IMR-90 (cell line): ENCODE results near the gene MYH3. TPM values are rescaled to one million over a fixed set of nuclear protein-coding genes. Genes with fewer than 3 reads are reported as not detected.

ENCODE experiments used
- ATAC-seq: fragments of 200-7000 bp; cut with Tn5 transposase; 2 replicates; pipeline ENCODE4 v1.9.1; 2020; ENCODE audit warnings: low read depth, mild to moderate bottlenecking, moderate library complexity
- BruUV-seq: library from RNA; stranded (reverse); fragments of 400-500 nt; replicated peaks from 2 replicates; lab custom pipeline; 2021; lab: Mats Ljungman, UMichigan
- CTCF ChIA-PET: fragments of 300-600 bp; formaldehyde crosslinking; extraction: SDS; loops from one replicate; lab custom pipeline; 2021; ENCODE audit warnings: antibody characterized with exemption; lab: Yijun Ruan, JAX
- POLR2A ChIA-PET: fragments of 300-600 bp; sonication (Branson Sonifier 250); formaldehyde crosslinking; loops from one replicate; lab custom pipeline; 2022; ENCODE audit warnings: antibody characterized with exemption; ENCODE audit not compliant: unreplicated experiment; lab: Charles Lee
- DNase-seq: peaks from one replicate; pipeline ENCODE4 v3.0.0; 2013
- H2AFZ ChIP-seq: replicated peaks from 2 replicates; pipeline ENCODE3; 2013; ENCODE audit warnings: low read length, mild to moderate bottlenecking; ENCODE audit not compliant: poor library complexity
- H2AK5ac ChIP-seq: 2 replicates; pipeline ENCODE4 v1.6.1; 2013; ENCODE audit warnings: low read depth, low read length, inconsistent platforms
- H2AK9ac ChIP-seq: replicated peaks from 2 replicates; pipeline ENCODE3; 2013; ENCODE audit warnings: mild to moderate bottlenecking, low read depth, low read length, moderate library complexity; ENCODE audit not compliant: poor library complexity
- H2BK120ac ChIP-seq: 2 replicates; pipeline ENCODE4 v1.6.1; 2013; ENCODE audit warnings: low read depth, low read length, inconsistent platforms
- H2BK15ac ChIP-seq: 3 replicates; pipeline ENCODE4 v1.6.1; 2013; ENCODE audit warnings: low read depth, low read length, inconsistent platforms
- H2BK20ac ChIP-seq: 2 replicates; pipeline ENCODE4 v1.6.1; 2013; ENCODE audit warnings: low read depth, mild to moderate bottlenecking, inconsistent platforms, low read length, moderate library complexity
- H2BK5ac ChIP-seq: 2 replicates; pipeline ENCODE4 v1.6.1; 2013; ENCODE audit warnings: mild to moderate bottlenecking, low read depth, low read length, inconsistent platforms; ENCODE audit not compliant: poor library complexity, severe bottlenecking
- H3K14ac ChIP-seq: replicated peaks from 2 replicates; pipeline ENCODE4 v1.6.1; 2013; ENCODE audit warnings: low read depth, low read length, inconsistent platforms
- H3K18ac ChIP-seq: 2 replicates; pipeline ENCODE4 v1.6.1; 2013; ENCODE audit warnings: low read depth, low read length, control low read depth
- H3K23ac ChIP-seq: 2 replicates; pipeline ENCODE4 v1.6.1; 2013; ENCODE audit warnings: low read depth, low read length, inconsistent platforms
- H3K27ac ChIP-seq: 2 replicates; pipeline ENCODE4 v1.5.1; 2013; ENCODE audit warnings: mild to moderate bottlenecking, control low read depth, low read length; ENCODE audit not compliant: insufficient read depth
- H3K27me3 ChIP-seq: 2 replicates; pipeline ENCODE4 v1.6.1; 2013; ENCODE audit warnings: low read length; ENCODE audit not compliant: control insufficient read depth, insufficient read depth
- H3K36me3 ChIP-seq: 2 replicates; pipeline ENCODE4 v1.6.1; 2013; ENCODE audit warnings: low read length, mixed read lengths; ENCODE audit not compliant: control insufficient read depth, insufficient read depth
- H3K4ac ChIP-seq: 2 replicates; pipeline ENCODE4 v1.6.1; 2013; ENCODE audit warnings: low read depth, low read length, inconsistent platforms
- H3K4me1 ChIP-seq: 2 replicates; pipeline ENCODE4 v1.6.1; 2013; ENCODE audit warnings: low read length, mixed read lengths; ENCODE audit not compliant: control insufficient read depth, insufficient read depth
- H3K4me2 ChIP-seq: 2 replicates; pipeline ENCODE4 v1.6.1; 2013; ENCODE audit warnings: low read depth, mild to moderate bottlenecking, control low read depth, low read length, moderate library complexity
- H3K4me3 ChIP-seq: 2 replicates; pipeline ENCODE4 v1.5.1; 2013; ENCODE audit warnings: low read depth, mild to moderate bottlenecking, control low read depth, low read length, moderate library complexity; ENCODE audit not compliant: insufficient read depth
- H3K56ac ChIP-seq: 2 replicates; pipeline ENCODE4 v1.6.1; 2013; ENCODE audit warnings: low read length, inconsistent platforms; ENCODE audit not compliant: insufficient read depth; ENCODE audit errors: extremely low read depth
- H3K79me1 ChIP-seq, 2 experiments: 2 replicates each; pipeline ENCODE4 v1.6.1; 2013; ENCODE audit warnings: low read length in 2 of 2, inconsistent platforms in 1 of 2, low read depth in 1 of 2
- H3K9ac ChIP-seq: 2 replicates; pipeline ENCODE4 v1.6.1; 2013; ENCODE audit warnings: low read depth, low read length, control low read depth
- H3K9me1 ChIP-seq: 2 replicates; pipeline ENCODE4 v1.6.1; 2013; ENCODE audit warnings: low read length, inconsistent platforms; ENCODE audit not compliant: insufficient read depth
- H3K9me3 ChIP-seq: 2 replicates; pipeline ENCODE4 v1.6.1; 2013; ENCODE audit warnings: low read length; ENCODE audit not compliant: control insufficient read depth, insufficient read depth
- H4K20me1 ChIP-seq: 2 replicates; pipeline ENCODE4 v1.6.1; 2013; ENCODE audit warnings: low read length, inconsistent platforms; ENCODE audit not compliant: insufficient read depth
- H4K5ac ChIP-seq: 2 replicates; pipeline ENCODE4 v1.6.1; 2013; ENCODE audit warnings: mild to moderate bottlenecking, low read depth, low read length, control low read depth
- H4K8ac ChIP-seq, 2 experiments: 2 replicates each; pipeline ENCODE4 v1.6.1; 2013; ENCODE audit warnings: low read depth in 2 of 2, low read length in 2 of 2, control low read depth in 1 of 2, inconsistent platforms in 1 of 2
- H4K91ac ChIP-seq: 2 replicates; pipeline ENCODE4 v1.6.1; 2013; ENCODE audit warnings: low read depth, low read length, inconsistent platforms; ENCODE audit not compliant: insufficient read depth
- BHLHE40 ChIP-seq: fragments of 150-350 bp; IDR thresholded peaks from 2 replicates; pipeline ENCODE4 v1.6.1; 2016; ENCODE audit warnings: mild to moderate bottlenecking, low read depth, low read length
- CEBPB ChIP-seq: IDR thresholded peaks from 2 replicates; pipeline ENCODE4 v1.6.1; 2012; ENCODE audit warnings: low read depth, low read length, improper control_type of control experiment
- CHD1 ChIP-seq: IDR thresholded peaks from 2 replicates; pipeline ENCODE4 v1.6.1; 2012; ENCODE audit warnings: low read depth, low read length, improper control_type of control experiment
- CTCF ChIP-seq: conservative IDR thresholded peaks from 2 replicates; pipeline ENCODE4 v1.5.1; 2012; ENCODE audit warnings: mild to moderate bottlenecking, low read depth, low read length, improper control_type of control experiment
- FOS ChIP-seq: fragments of 150-350 bp; IDR thresholded peaks from 2 replicates; pipeline ENCODE4 v1.6.1; 2016; ENCODE audit warnings: low read depth, low read length
- MAFK ChIP-seq: IDR thresholded peaks from 2 replicates; pipeline ENCODE4 v1.6.1; 2012; ENCODE audit warnings: low read depth, low read length, improper control_type of control experiment
- MAZ ChIP-seq: IDR thresholded peaks from 2 replicates; pipeline ENCODE4 v1.6.1; 2012; ENCODE audit warnings: low read depth, mild to moderate bottlenecking, low read length, improper control_type of control experiment, moderate library complexity, borderline replicate concordance
- MXI1 ChIP-seq: IDR thresholded peaks from 2 replicates; pipeline ENCODE4 v1.6.1; 2012; ENCODE audit warnings: low read depth, mild to moderate bottlenecking, low read length, moderate library complexity, borderline replicate concordance
- NFE2L2 ChIP-seq: fragments of 150-350 bp; IDR thresholded peaks from 2 replicates; pipeline ENCODE4 v1.6.1; 2016; ENCODE audit warnings: low read depth, mild to moderate bottlenecking, low read length
- POLR2A ChIP-seq: IDR thresholded peaks from 2 replicates; pipeline ENCODE4 v1.6.1; 2012; ENCODE audit warnings: mild to moderate bottlenecking, low read depth, low read length
- RAD21 ChIP-seq: IDR thresholded peaks from 2 replicates; pipeline ENCODE4 v1.6.1; 2012; ENCODE audit warnings: low read length, improper control_type of control experiment
- RCOR1 ChIP-seq: IDR thresholded peaks from 2 replicates; pipeline ENCODE4 v1.6.1; 2012; ENCODE audit warnings: mild to moderate bottlenecking, low read length, improper control_type of control experiment; ENCODE audit not compliant: insufficient replicate concordance
- RFX5 ChIP-seq: IDR thresholded peaks from 2 replicates; pipeline ENCODE4 v1.8.0; 2012; ENCODE audit warnings: low read depth, mild to moderate bottlenecking, low read length, moderate library complexity
- SMC3 ChIP-seq: fragments of 150-350 bp; IDR thresholded peaks from 2 replicates; pipeline ENCODE4 v1.6.1; 2016; ENCODE audit warnings: low read depth, mild to moderate bottlenecking, antibody characterized with exemption, low read length, moderate library complexity
- USF2 ChIP-seq: fragments of 150-350 bp; IDR thresholded peaks from 2 replicates; pipeline ENCODE4 v1.6.1; 2017; ENCODE audit warnings: mild to moderate bottlenecking, antibody characterized with exemption, low read length, low read depth
- WGBS, 2 experiments: methylation state at CpG; one replicate each; pipeline versions ENCODE4 v1.1.5 to v1.1.7; 2013; ENCODE audit warnings: missing lambda C conversion rate in 2 of 2; ENCODE audit not compliant: insufficient read length in 1 of 2; ENCODE audit errors: extremely low coverage in 2 of 2; 5-methylcytosine and 5-hydroxymethylcytosine counted together
- dilution Hi-C: fragments of 300-500 bp; cut with HindIII; formaldehyde crosslinking; loops from one replicate; pipeline ENCODE4 v1.14.3; 2018; ENCODE audit warnings: low sequenced_read_pairs; ENCODE audit not compliant: unreplicated experiment
- in situ Hi-C: fragments of 300-500 bp; cut with MboI; formaldehyde crosslinking; loops from 3 replicates; pipeline ENCODE4 v1.14.3; 2019; ENCODE audit warnings: low sequenced_read_pairs, inconsistent platforms, mixed read lengths
- intact Hi-C: fragments of 100-400 bp; cut with micrococcal nuclease; formaldehyde crosslinking; loops from 2 replicates; pipeline ENCODE4 v1.10.0; 2022
- polyA plus RNA-seq, 3 experiments: library from polyadenylated mRNA; depleted of rRNA; stranded (reverse); fragments of >200 nt; gene quantifications; 2 replicates each; pipeline ENCODE4 v1.2.3, GENCODE V29; 2012; ENCODE audit warnings: low replicate concordance in 1 of 3
- total RNA-seq: library from RNA; depleted of rRNA; stranded (reverse); fragments of >200 nt; gene quantifications from 2 replicates; pipeline ENCODE4 v1.2.3, GENCODE V29; 2012

MYH3 gene
- total and polyA plus RNA-seq, 2 of the 4 experiments (the other 2 are of a cell fraction): 0.54 to 0.63 TPM

- Histone ChIP-seq H3K79me1 (no peaks in the 10 kb centered on the region), H2BK20ac (no peak overlapping the region), H4K20me1 (no peaks in the 10 kb centered on the region), H2AFZ (peak overlapping the region; percentile 40), H3K4me3 (no peak overlapping the region), H2AK9ac (no peak overlapping the region), H3K36me3 (no peaks in the 10 kb centered on the region), H2BK5ac (no peak overlapping the region), H3K9me3 (no peaks in the 10 kb centered on the region), H3K18ac (no peak overlapping the region), H3K4me2 (no peak overlapping the region), H3K23ac (no peak overlapping the region), H2AK5ac (no peak overlapping the region), H4K5ac (no peak overlapping the region), H3K27ac (no peak overlapping the region), H3K56ac (no peak overlapping the region), H2BK120ac (no peak overlapping the region), H4K91ac (no peak overlapping the region), H2BK15ac (no peak overlapping the region), H3K14ac (no peak overlapping the region), H3K9me1 (no peaks in the 10 kb centered on the region), H3K9ac (no peak overlapping the region), H4K8ac (no peak overlapping the region), H3K4ac (no peak overlapping the region), H3K4me1 (no peaks in the 10 kb centered on the region; the same call in 1 of the 2 replicates), H3K27me3 (no peaks in the 10 kb centered on the region)
- ChIA-PET POLR2A (no interaction called here), CTCF (interaction anchor here (0.5 to 1.8 kb wide), 10 partner anchors 9 to 1997 kb away, joined by 3 to 8 read pairs (median 5); no protein-coding TSS in a partner anchor)
- TF ChIP-seq CTCF (peak; percentile 90), NFE2L2 (no peak), MAZ (no peak), USF2 (no peak), MAFK (no peak), CHD1 (no peak), MXI1 (no peak), RAD21 (peak; percentile 87), FOS (no peak), RFX5 (no peak), CEBPB (no peak), SMC3 (peak; percentile 83), RCOR1 (no peak), POLR2A (0 out of 2 replicates have a peak, but pooled peaks have one; percentile 25), BHLHE40 (no peak)
- no TSS peak for BruUV-seq
- intact Hi-C loops (loop anchor here (1.0 to 5.0 kb wide), 7 partner anchors 36 to 1341 kb away; partner anchors contain the start of genes ADPRM and SCO1), dilution Hi-C loops (no loop called here), in situ Hi-C loops (loop anchor here (5.0 to 10.0 kb wide), 2 partner anchors 88 to 196 kb away; partner anchors contain the start of gene TMEM220)
- DNase-seq (peak; percentile 70), ATAC-seq (peak; percentile 93)
- 47% methylated on average over 3 of the region's 8 CpGs; no CpG with 5 or more reads in 1 of the 2 experiments for WGBS, 2 experiments
Observed at GRCh38 chr17:10646392-10646990, 10.6 kb downstream of the MYH3 start.
